ENCODE measurements around the gene SH3YL1. TPM values are rescaled to one million over a fixed set of nuclear protein-coding genes. Genes with fewer than 3 reads are reported as not detected.

The SH3YL1 gene
- total RNA-seq, 1 experiment from 2014 or later: 28.6 TPM

DNA sequence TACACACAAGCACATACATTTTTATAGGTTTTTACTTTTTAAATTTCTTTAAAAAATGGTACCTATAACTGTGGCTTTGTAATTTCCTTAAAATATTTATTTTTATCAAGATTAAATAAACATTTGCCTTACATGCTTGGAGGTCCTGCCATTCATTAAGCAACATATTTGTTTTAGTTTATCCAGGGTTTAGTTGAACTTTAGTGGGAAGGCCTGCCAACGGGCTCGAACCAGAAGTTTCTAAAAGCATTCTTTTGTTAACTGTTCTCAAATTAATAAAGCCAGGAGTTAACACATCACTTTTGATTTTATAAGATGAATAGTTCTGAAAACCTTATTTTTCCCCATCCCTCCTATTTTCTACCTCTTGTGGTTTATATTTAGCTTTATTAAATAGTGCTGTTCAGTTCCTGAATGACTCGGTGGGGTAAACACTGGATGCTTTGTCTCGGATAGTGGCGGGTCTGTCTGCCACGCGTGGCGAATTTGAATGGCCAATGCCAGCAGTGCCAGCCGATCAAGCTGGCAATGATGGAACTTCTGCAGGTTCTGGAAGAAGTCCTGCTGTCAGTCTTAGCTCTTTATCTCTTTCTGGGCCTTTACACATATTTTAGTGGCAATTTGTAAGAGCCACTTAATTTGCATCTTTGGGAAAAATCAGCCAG is 32.2 kb downstream of the SH3YL1 start:
- Histone ChIP-seq H3K27me3 (ENCODE audit: low read length) (no peaks in the 10 kb centered on the region), H3K4me1 (ENCODE audit: insufficient read depth, low read length) (no peaks in the 10 kb centered on the region), H3K27ac (ENCODE audit: low read length) (no peak overlapping the region), H3K9me3 (ENCODE audit: low read length) (no peaks in the 10 kb centered on the region), H3K4me3 (ENCODE audit: low read length) (no peak overlapping the region), H3K9ac (ENCODE audit: low read length) (no peak overlapping the region), H3K79me2 (ENCODE audit: low read length) (no peaks in the 10 kb centered on the region), H3K9me2 (replicated peaks; ENCODE audit: low read length) (no peaks in the 10 kb centered on the region), H3K4me2 (ENCODE audit: low read length) (no peak overlapping the region), H4K20me1 (ENCODE audit: low read length) (no peaks in the 10 kb centered on the region), H3K36me3 (ENCODE audit: low read depth, low read length) (no peaks in the 10 kb centered on the region), H2AFZ (ENCODE audit: low read length) (no peak overlapping the region), H3F3A (ENCODE audit: low read length, unreplicated experiment) (no peaks in the 10 kb centered on the region)
- intact Hi-C loops (cut with micrococcal nuclease): no loop called here
- DNase-seq (no peak), ATAC-seq (no peak)
- TF ChIP-seq EZH2 (IDR thresholded peaks at IDR 0.05; ENCODE audit: low read length, unreplicated experiment) (no peak), EZH2phosphoT487 (IDR thresholded peaks at IDR 0.05; ENCODE audit: borderline replicate concordance, low read length) (no peak)
- TF ChIP-seq, protein P1, sequence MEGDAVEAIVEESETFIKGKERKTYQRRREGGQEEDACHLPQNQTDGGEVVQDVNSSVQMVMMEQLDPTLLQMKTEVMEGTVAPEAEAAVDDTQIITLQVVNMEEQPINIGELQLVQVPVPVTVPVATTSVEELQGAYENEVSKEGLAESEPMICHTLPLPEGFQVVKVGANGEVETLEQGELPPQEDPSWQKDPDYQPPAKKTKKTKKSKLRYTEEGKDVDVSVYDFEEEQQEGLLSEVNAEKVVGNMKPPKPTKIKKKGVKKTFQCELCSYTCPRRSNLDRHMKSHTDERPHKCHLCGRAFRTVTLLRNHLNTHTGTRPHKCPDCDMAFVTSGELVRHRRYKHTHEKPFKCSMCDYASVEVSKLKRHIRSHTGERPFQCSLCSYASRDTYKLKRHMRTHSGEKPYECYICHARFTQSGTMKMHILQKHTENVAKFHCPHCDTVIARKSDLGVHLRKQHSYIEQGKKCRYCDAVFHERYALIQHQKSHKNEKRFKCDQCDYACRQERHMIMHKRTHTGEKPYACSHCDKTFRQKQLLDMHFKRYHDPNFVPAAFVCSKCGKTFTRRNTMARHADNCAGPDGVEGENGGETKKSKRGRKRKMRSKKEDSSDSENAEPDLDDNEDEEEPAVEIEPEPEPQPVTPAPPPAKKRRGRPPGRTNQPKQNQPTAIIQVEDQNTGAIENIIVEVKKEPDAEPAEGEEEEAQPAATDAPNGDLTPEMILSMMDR (conservative IDR thresholded peaks at IDR 0.05; ENCODE audit: low read depth, low read length): no peak
- POLR2A ChIA-PET (ENCODE audit: unreplicated experiment): no interaction called here
- CTCF ChIA-PET: no interaction called here
- BruUV-seq (replicated peaks): no TSS peak

DNA sequence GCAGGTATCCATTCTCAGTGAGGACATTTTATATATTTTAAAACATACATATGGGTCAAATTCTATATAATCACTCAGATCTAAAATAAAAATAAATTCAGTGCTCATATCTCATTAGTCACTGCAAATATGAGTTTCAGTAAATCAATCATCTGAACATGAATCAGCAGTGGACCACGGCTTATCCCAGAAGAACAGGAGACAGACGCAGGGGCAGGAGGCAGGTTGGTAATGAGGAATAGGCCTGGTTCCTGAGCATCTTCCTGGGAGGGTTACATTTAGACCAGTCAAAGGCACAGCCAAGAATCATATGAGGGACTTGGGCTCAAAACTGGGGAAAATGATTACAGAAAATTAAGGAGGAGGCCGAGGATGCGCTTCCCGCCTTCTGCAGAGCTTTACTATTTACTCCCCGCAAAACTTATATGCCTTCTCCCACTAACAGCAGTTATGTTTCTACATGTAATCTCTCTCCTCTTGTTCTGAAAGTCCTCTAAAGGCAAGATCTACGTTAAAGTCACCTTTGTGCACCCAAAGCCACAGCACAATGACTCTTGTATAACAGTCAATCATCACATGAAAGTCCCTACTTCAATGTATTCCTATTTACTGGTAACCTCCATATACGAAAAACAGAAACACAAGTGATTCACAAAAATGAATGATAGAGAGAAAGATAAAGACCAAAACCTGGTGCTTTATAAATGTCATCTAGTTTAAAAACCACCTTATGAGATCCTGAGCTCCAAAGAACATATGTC is 35.1 kb downstream of the SH3YL1 start:
- no peak overlapping the region for H2AFZ ChIP-seq (ENCODE audit: low read length)
- no peak overlapping the region for H3K27ac ChIP-seq (ENCODE audit: low read length)
- no peaks in the 10 kb centered on the region for H3K36me3 ChIP-seq (ENCODE audit: low read depth, low read length)
- no peak for DNase-seq
- no peaks in the 10 kb centered on the region for H3K79me2 ChIP-seq (ENCODE audit: low read length)
- TF ChIP-seq, protein P1 (conservative IDR thresholded peaks at IDR 0.05; ENCODE audit: low read depth, low read length): no peak
- TF ChIP-seq EZH2phosphoT487 (IDR thresholded peaks at IDR 0.05; ENCODE audit: borderline replicate concordance, low read length) (no peak), EZH2 (IDR thresholded peaks at IDR 0.05; ENCODE audit: low read length, unreplicated experiment) (no peak)
- ChIA-PET POLR2A (ENCODE audit: unreplicated experiment) (no interaction called here), CTCF (no interaction called here)
- no peaks in the 10 kb centered on the region for H3K27me3 ChIP-seq (ENCODE audit: low read length)
- no peak overlapping the region for H3K9ac ChIP-seq (ENCODE audit: low read length)
- H4K20me1 ChIP-seq (ENCODE audit: low read length): no peaks in the 10 kb centered on the region
- H3K9me2 ChIP-seq (replicated peaks; ENCODE audit: low read length): no peaks in the 10 kb centered on the region
- no peak for ATAC-seq
- intact Hi-C loops (cut with micrococcal nuclease): no loop called here
- no peak overlapping the region for H3K4me2 ChIP-seq (ENCODE audit: low read length)
- BruUV-seq (replicated peaks): no TSS peak
- no peak overlapping the region for H3K4me3 ChIP-seq (ENCODE audit: low read length)
- H3K9me3 ChIP-seq (ENCODE audit: low read length): no peaks in the 10 kb centered on the region
- H3K4me1 ChIP-seq (ENCODE audit: insufficient read depth, low read length): no peaks in the 10 kb centered on the region
- no peaks in the 10 kb centered on the region for H3F3A ChIP-seq (ENCODE audit: low read length, unreplicated experiment)

DNA sequence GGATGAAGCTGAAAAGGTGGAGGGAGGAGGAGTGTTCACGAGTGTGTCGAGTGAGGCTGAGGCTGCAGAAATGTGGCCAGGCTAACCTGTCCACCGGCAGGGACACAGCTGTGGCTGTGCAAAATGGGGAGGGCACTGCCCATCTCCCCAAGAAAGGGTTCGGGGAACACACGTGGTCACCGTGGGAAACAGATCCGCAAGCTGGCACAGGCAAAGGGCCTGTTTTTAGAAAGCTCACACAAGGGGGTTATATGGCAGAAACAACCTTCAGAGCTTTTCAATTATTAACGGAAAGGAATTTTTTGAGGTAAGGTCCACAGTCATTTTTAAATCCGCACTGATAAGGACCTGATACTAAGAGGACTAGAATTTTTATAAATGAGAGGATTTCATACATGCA is 35.7 kb downstream of the SH3YL1 start:
- Histone ChIP-seq H4K20me1 (ENCODE audit: low read length) (no peaks in the 10 kb centered on the region), H3K4me2 (ENCODE audit: low read length) (no peak overlapping the region), H3K9me2 (replicated peaks; ENCODE audit: low read length) (no peaks in the 10 kb centered on the region), H3K4me3 (ENCODE audit: low read length) (no peak overlapping the region), H3K4me1 (ENCODE audit: insufficient read depth, low read length) (no peaks in the 10 kb centered on the region), H2AFZ (ENCODE audit: low read length) (no peak overlapping the region), H3F3A (ENCODE audit: low read length, unreplicated experiment) (no peaks in the 10 kb centered on the region), H3K79me2 (ENCODE audit: low read length) (no peaks in the 10 kb centered on the region), H3K27me3 (ENCODE audit: low read length) (no peaks in the 10 kb centered on the region), H3K9ac (ENCODE audit: low read length) (no peak overlapping the region), H3K27ac (ENCODE audit: low read length) (no peak overlapping the region), H3K9me3 (ENCODE audit: low read length) (no peaks in the 10 kb centered on the region), H3K36me3 (ENCODE audit: low read depth, low read length) (no peaks in the 10 kb centered on the region)
- BruUV-seq (replicated peaks): no TSS peak
- intact Hi-C loops (cut with micrococcal nuclease): no loop called here
- DNase-seq (no peak), ATAC-seq (no peak)
- CTCF ChIA-PET: no interaction called here
- TF ChIP-seq EZH2phosphoT487 (IDR thresholded peaks at IDR 0.05; ENCODE audit: borderline replicate concordance, low read length) (no peak), EZH2 (IDR thresholded peaks at IDR 0.05; ENCODE audit: low read length, unreplicated experiment) (no peak)
- TF ChIP-seq, protein P1 (conservative IDR thresholded peaks at IDR 0.05; ENCODE audit: low read depth, low read length): no peak
- POLR2A ChIA-PET (ENCODE audit: unreplicated experiment): no interaction called here
